CD14-positive monocyte (primary cell): Measurements from ENCODE around the gene STRBP. TPM values are rescaled to one million over a fixed set of nuclear protein-coding genes. Genes with fewer than 3 reads are reported as not detected.
"Not testable (repeated sequence)": the region's sequence is repeated elsewhere in the genome, so short reads cannot be mapped to it uniquely, and the experiment has no call there.

ENCODE experiments used
- DNase-seq, 3 donors: peaks; one replicate each; pipeline ENCODE4 v3.0.0-alpha.2; 2011 to 2022
- H2AFZ ChIP-seq: 2 replicates; pipeline ENCODE4 v1.6.0; 2012; ENCODE audit warnings: mild to moderate bottlenecking, low read depth, low read length, inconsistent platforms; ENCODE audit not compliant: insufficient read depth, poor library complexity, severe bottlenecking
- H3K27ac ChIP-seq, 2 donors: 1 replicate in 1 of 2; 2 replicates in 1 of 2; pipeline ENCODE4 v1.5.1; 2012 to 2013; ENCODE audit warnings: low read length in 2 of 2, control low read depth in 1 of 2, inconsistent platforms in 1 of 2, low read depth in 1 of 2, mild to moderate bottlenecking in 1 of 2
- H3K27me3 ChIP-seq, 2 donors: one replicate each; pipeline versions ENCODE4 v1.6.0 to v1.6.1; 2011 to 2013; ENCODE audit warnings: low read length in 2 of 2; ENCODE audit not compliant: control insufficient read depth in 2 of 2, insufficient read depth in 2 of 2
- H3K36me3 ChIP-seq, 2 donors: replicated peaks in 1 of 2; 1 replicate in 1 of 2; 2 replicates in 1 of 2; pipeline versions ENCODE4 v1.5.1 to v1.6.1; 2012 to 2013; ENCODE audit warnings: low read length in 2 of 2, control low read depth in 1 of 2, inconsistent platforms in 1 of 2, mild to moderate bottlenecking in 1 of 2; ENCODE audit not compliant: insufficient read depth in 2 of 2, control insufficient read depth in 1 of 2
- H3K4me1 ChIP-seq, 2 donors: 1 replicate in 1 of 2; 2 replicates in 1 of 2; pipeline versions ENCODE4 v1.5.1 to v1.6.1; 2012 to 2013; ENCODE audit warnings: low read length in 2 of 2, control low read depth in 1 of 2, inconsistent platforms in 1 of 2, mild to moderate bottlenecking in 1 of 2, moderate library complexity in 1 of 2; ENCODE audit not compliant: insufficient read depth in 2 of 2, control insufficient read depth in 1 of 2
- H3K4me2 ChIP-seq: replicated peaks from 2 replicates; pipeline ENCODE3; 2012; ENCODE audit warnings: low read length, moderate library complexity, mild to moderate bottlenecking; ENCODE audit not compliant: poor library complexity, severe bottlenecking; ENCODE audit errors: extremely low read depth
- H3K4me3 ChIP-seq, 3 experiments: fragments of 200-600 bp in 1 of 3; sonication (generic) in 1 of 3; replicated peaks in 1 of 3; 1 replicate in 2 of 3; 2 replicates in 1 of 3; pipeline ENCODE4 v1.5.1; 2011 to 2013; ENCODE audit warnings: low read length in 3 of 3, mild to moderate bottlenecking in 3 of 3, control low read depth in 2 of 3, low read depth in 2 of 3, inconsistent platforms in 1 of 3, moderate library complexity in 1 of 3
- H3K79me2 ChIP-seq: 2 replicates; pipeline ENCODE4 v1.6.0; 2012; ENCODE audit warnings: mild to moderate bottlenecking, control low read depth, inconsistent platforms, low read length, moderate library complexity; ENCODE audit not compliant: insufficient read depth
- H3K9ac ChIP-seq: 2 replicates; pipeline ENCODE4 v1.6.0; 2017; ENCODE audit warnings: low read length, mild to moderate bottlenecking; ENCODE audit not compliant: insufficient read depth, poor library complexity, severe bottlenecking
- H3K9me3 ChIP-seq, 2 donors: replicated peaks in 1 of 2; 1 replicate in 1 of 2; 2 replicates in 1 of 2; pipeline versions ENCODE4 v1.5.1 to v1.6.1; 2012 to 2013; ENCODE audit warnings: low read length in 2 of 2, control low read depth in 1 of 2; ENCODE audit not compliant: control insufficient read depth in 1 of 2, insufficient read depth in 1 of 2
- H4K20me1 ChIP-seq: 2 replicates; pipeline ENCODE4 v1.6.0; 2012; ENCODE audit warnings: mild to moderate bottlenecking, low read length, control low read depth, moderate library complexity; ENCODE audit not compliant: insufficient read depth
- H3K27ac Mint-ChIP-seq, 7 donors: one replicate each; pipeline ENCODE4 v1.8.0; 2020; ENCODE audit warnings: mild to moderate bottlenecking in 7 of 7, mixed read lengths in 7 of 7, moderate library complexity in 6 of 7, inconsistent platforms in 2 of 7
- H3K27me3 Mint-ChIP-seq, 3 donors: one replicate each; pipeline ENCODE4 v1.8.0; 2021 to 2022; ENCODE audit warnings: low read depth in 3 of 3, mild to moderate bottlenecking in 3 of 3, mixed read lengths in 3 of 3, moderate library complexity in 3 of 3, inconsistent platforms in 1 of 3
- H3K36me3 Mint-ChIP-seq, 2 donors: one replicate each; pipeline ENCODE4 v1.8.0; 2020; ENCODE audit warnings: mixed read lengths in 2 of 2, inconsistent platforms in 1 of 2, mild to moderate bottlenecking in 1 of 2
- H3K4me1 Mint-ChIP-seq: one replicate; pipeline ENCODE4 v1.8.0; 2020; ENCODE audit warnings: mild to moderate bottlenecking, mixed read lengths
- H3K4me3 Mint-ChIP-seq, 2 donors: one replicate each; pipeline ENCODE4 v1.8.0; 2020; ENCODE audit warnings: mild to moderate bottlenecking in 2 of 2, mixed read lengths in 2 of 2, moderate library complexity in 1 of 2
- H3K9me3 Mint-ChIP-seq, 7 donors: one replicate each; pipeline ENCODE4 v1.8.0; 2020 to 2022; ENCODE audit warnings: mixed read lengths in 7 of 7, mild to moderate bottlenecking in 6 of 7, moderate library complexity in 6 of 7, inconsistent platforms in 2 of 7
- WGBS: methylation state at CpG from one replicate; pipeline ENCODE4 v1.1.5; 2013; ENCODE audit warnings: missing lambda C conversion rate; ENCODE audit not compliant: insufficient coverage; 5-methylcytosine and 5-hydroxymethylcytosine counted together
- intact Hi-C, 2 donors: fragments of 100-400 bp; cut with micrococcal nuclease; formaldehyde crosslinking; loops; one replicate each; pipeline versions ENCODE4 v1.15.0 to v1.15.1; 2023
- polyA plus RNA-seq, 3 donors: library from polyadenylated mRNA; depleted of rRNA in 1 of 3; unstranded in 2 of 3; stranded (reverse) in 1 of 3; fragments of 300-500 nt in 2 of 3; fragments of >200 nt in 1 of 3; fragmentation: Illumina TruSeq in 2 of 3; gene quantifications; 1 replicate in 2 of 3; 2 replicates in 1 of 3; pipeline ENCODE4 v1.2.3, GENCODE V29; 2012 to 2021
- TF ChIP-seq, protein P1 (sequence below): fragments of 200-600 bp; IDR thresholded peaks from one replicate; pipeline ENCODE4 v1.8.0; 2022; ENCODE audit warnings: antibody characterized with exemption, mild to moderate bottlenecking

Gene STRBP
- polyA plus RNA-seq, 3 donors = 0.97 to 1.9 (median 1.9) TPM

DNA sequence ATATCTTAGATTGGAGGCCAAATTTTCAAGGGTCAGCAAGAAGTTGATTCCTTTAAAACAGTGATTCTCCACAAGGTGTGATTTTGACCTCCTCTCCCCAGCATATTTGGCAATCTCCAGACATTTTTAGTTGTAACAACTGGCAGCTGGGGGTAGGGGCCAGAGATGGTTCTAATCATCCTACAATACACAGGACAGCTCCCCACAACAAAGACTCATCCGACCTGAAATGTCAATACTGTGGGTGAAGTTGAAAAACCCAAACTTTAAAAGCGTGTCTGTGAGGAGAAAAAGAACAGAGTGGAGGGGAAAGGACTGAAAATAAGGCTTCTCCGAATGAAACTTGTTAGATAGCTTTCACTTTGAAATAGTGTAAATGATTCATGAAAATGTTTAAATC is 10.0 kb upstream of the STRBP start:
- intact Hi-C loops = loop anchor here in 1 of 2 donors (10.0 kb wide), 1 partner anchor 66 kb away; no protein-coding TSS in a partner anchor
- no peaks in the 10 kb centered on the region for H4K20me1 ChIP-seq
- H3K36me3 ChIP-seq = no peaks in the 10 kb centered on the region
- no CpG with 5 or more reads among the region's 3 CpGs for WGBS
- Mint-ChIP-seq H3K9me3 (peaks cover 0 to 6% (median 4%) of the 10 kb centered on the region in 7 donors), H3K27ac (no peak overlapping the region), H3K36me3 (no peaks in the 10 kb centered on the region), H3K27me3 (peaks cover 0 to 4% (median 1%) of the 10 kb centered on the region in 3 donors), H3K4me3 (no peak overlapping the region), H3K4me1 (peaks cover 4% of the 10 kb centered on the region)
- H3K27ac ChIP-seq = no peak overlapping the region
- peaks cover 0 to 4% of the 10 kb centered on the region in 2 donors for H3K27me3 ChIP-seq
- no peaks in the 10 kb centered on the region for H3K4me1 ChIP-seq
- TF ChIP-seq, protein P1, sequence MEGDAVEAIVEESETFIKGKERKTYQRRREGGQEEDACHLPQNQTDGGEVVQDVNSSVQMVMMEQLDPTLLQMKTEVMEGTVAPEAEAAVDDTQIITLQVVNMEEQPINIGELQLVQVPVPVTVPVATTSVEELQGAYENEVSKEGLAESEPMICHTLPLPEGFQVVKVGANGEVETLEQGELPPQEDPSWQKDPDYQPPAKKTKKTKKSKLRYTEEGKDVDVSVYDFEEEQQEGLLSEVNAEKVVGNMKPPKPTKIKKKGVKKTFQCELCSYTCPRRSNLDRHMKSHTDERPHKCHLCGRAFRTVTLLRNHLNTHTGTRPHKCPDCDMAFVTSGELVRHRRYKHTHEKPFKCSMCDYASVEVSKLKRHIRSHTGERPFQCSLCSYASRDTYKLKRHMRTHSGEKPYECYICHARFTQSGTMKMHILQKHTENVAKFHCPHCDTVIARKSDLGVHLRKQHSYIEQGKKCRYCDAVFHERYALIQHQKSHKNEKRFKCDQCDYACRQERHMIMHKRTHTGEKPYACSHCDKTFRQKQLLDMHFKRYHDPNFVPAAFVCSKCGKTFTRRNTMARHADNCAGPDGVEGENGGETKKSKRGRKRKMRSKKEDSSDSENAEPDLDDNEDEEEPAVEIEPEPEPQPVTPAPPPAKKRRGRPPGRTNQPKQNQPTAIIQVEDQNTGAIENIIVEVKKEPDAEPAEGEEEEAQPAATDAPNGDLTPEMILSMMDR = no peak
- no peak overlapping the region for H3K4me2 ChIP-seq
- no peak overlapping the region for H3K9ac ChIP-seq
- no peak overlapping the region for H2AFZ ChIP-seq
- no peaks in the 10 kb centered on the region for H3K9me3 ChIP-seq
- H3K79me2 ChIP-seq = no peaks in the 10 kb centered on the region
- H3K4me3 ChIP-seq = no peak overlapping the region
- DNase-seq = no peak

GRCh38 chr9:123276551-123276950 is 8.2 kb upstream of the STRBP start:
- H2AFZ ChIP-seq = no peak overlapping the region
- no peak overlapping the region for H3K27ac ChIP-seq
- Mint-ChIP-seq H3K4me3 (no peak overlapping the region), H3K27me3 (peaks cover 1 to 2% (median 2%) of the 10 kb centered on the region in 3 donors), H3K4me1 (peaks cover 4% of the 10 kb centered on the region), H3K36me3 (no peaks in the 10 kb centered on the region), H3K27ac (no peak overlapping the region), H3K9me3 (peaks cover 0 to 6% (median 4%) of the 10 kb centered on the region in 7 donors)
- no peaks in the 10 kb centered on the region for H3K4me1 ChIP-seq
- TF ChIP-seq, protein P1 = no peak
- no peak for DNase-seq
- H3K4me2 ChIP-seq = no peak overlapping the region
- intact Hi-C loops = loop anchor here in 1 of 2 donors (10.0 kb wide), 1 partner anchor 68 kb away; no protein-coding TSS in a partner anchor
- no peaks in the 10 kb centered on the region for H3K79me2 ChIP-seq
- no peaks in the 10 kb centered on the region for H3K9me3 ChIP-seq
- H3K4me3 ChIP-seq = no peak overlapping the region
- no peaks in the 10 kb centered on the region for H3K36me3 ChIP-seq
- no peak overlapping the region for H3K9ac ChIP-seq
- no peaks in the 10 kb centered on the region for H4K20me1 ChIP-seq
- H3K27me3 ChIP-seq = no peaks in the 10 kb centered on the region

GRCh38 chr9:123271133-123271532 is 2.7 kb upstream of the STRBP start:
- H3K9me3 Mint-ChIP-seq, H2AFZ ChIP-seq, H4K20me1 ChIP-seq, H3K9me3 ChIP-seq, H3K9ac ChIP-seq, H3K4me2 ChIP-seq, H3K36me3 ChIP-seq, H3K4me3 ChIP-seq, DNase-seq, H3K36me3 Mint-ChIP-seq, H3K79me2 ChIP-seq, H3K4me3 Mint-ChIP-seq, H3K27ac ChIP-seq, H3K27ac Mint-ChIP-seq: not testable (repeated sequence)
- intact Hi-C loops = loop anchor here in 1 of 2 donors (10.0 kb wide), 1 partner anchor 74 kb away; no protein-coding TSS in a partner anchor
- H3K27me3 ChIP-seq = peaks cover 0 to 18% of the 10 kb centered on the region in 2 donors
- WGBS = 91% methylated on average over 2 of the region's 6 CpGs
- Mint-ChIP-seq H3K4me1 (peaks cover 16% of the 10 kb centered on the region), H3K27me3 (peaks cover 10 to 27% (median 18%) of the 10 kb centered on the region in 3 donors)
- peaks cover 14 to 16% of the 10 kb centered on the region in 2 donors for H3K4me1 ChIP-seq
